COLO829 (cell line): Measurements from ENCODE around the gene OLFML2A.
"Not testable (repeated sequence)": the region's sequence is repeated elsewhere in the genome, so short reads cannot be mapped to it uniquely, and the experiment has no call there.

Experiments used
- DNase-seq: peaks from one replicate; pipeline ENCODE4 v3.0.0; 2012; ENCODE audit warnings: low spot score

The OLFML2A gene

DNA sequence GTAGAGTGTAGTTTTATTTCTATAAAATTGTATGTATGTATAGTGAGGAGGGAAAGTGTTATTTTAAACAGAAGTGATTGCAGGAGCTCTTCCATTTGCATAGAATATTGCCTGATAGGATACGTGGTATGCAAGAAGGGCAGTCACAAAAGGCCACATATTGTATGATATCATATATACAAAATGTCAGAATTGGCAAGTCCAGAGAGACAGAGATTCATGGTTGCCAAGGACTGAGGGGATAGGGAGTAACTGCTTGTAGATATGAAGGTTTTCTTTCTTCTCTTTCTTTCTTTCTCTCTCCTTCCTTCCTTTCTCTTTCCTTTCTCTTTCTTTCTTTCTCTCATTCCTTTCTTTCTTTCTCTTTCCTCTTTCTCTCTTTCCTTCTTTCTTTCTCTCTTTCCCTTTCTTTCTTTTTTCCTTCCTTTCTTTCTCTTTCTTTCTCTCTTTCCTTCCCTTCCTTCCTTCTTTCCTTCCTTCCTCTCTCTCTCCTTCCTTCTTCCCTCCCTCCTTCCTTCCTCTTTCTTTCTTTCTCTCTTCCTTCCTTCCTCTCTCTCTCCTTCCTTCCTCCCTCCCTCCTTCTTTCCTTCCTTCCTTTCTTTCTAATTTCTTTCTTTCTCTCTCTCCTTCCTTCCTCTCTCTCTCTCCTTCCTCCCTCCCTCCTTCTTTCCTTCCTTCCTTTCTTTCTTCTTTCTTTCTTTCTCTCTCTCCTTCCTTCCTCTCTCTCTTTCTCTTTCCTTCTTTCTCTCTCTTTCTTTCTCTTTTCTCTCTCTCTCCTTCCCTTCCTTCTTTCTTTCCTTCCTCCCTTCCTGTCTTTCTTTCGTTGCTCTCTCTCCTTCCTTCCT, 51.8 kb downstream of the OLFML2A start:
- no peak for DNase-seq

DNA sequence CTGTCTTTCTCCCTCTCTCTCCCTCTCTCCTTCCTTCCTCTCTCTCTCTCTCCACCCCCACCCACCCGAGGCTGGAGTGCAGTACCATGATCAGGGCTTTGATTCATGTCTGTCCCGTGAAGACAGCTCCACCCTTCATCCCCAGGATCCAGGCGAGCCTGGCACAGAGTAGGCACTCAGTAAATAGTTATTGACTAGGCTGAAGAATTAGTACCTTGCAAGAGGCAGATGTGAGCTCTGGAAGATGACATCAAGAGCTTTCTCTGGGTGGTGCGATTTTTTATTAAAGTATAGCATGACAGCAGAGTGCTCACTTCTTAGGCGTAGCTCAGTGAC, 52.4 kb downstream of the OLFML2A start:
- DNase-seq = no peak

- DNase-seq = no peak
These were observed 53.7 kb downstream of the OLFML2A start for GRCh38 chr9:124830593-124830992.

GRCh38 chr9:124831642-124832364, 54.9 kb downstream of the OLFML2A start:
- no peak for DNase-seq

DNA sequence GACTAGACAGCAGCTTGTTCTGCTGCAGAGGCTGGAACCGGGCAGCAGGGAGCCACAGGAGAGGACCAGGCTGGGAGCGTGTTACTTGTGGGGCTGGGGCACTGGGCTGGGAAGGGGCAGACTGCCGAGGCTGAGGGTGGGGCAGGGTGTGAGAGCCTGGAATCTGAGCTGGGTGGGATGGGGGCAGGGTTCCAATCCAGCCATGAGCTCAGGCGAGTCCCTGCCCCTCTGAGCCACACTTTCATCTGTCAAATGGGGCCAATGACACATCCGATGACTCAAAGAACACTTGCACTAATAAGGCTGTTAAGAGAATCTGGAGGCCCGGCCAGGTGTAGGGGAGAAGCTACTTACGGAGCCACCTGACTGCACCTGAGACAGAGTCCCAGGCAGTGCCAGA, 57.7 kb downstream of the OLFML2A start:
- DNase-seq = no peak

GRCh38 chr9:124835026-124835557, 58.2 kb downstream of the OLFML2A start:
- DNase-seq = peak; percentile 98

GRCh38 chr9:124838132-124838531, 61.2 kb downstream of the OLFML2A start:
- DNase-seq = not testable (repeated sequence)

DNA sequence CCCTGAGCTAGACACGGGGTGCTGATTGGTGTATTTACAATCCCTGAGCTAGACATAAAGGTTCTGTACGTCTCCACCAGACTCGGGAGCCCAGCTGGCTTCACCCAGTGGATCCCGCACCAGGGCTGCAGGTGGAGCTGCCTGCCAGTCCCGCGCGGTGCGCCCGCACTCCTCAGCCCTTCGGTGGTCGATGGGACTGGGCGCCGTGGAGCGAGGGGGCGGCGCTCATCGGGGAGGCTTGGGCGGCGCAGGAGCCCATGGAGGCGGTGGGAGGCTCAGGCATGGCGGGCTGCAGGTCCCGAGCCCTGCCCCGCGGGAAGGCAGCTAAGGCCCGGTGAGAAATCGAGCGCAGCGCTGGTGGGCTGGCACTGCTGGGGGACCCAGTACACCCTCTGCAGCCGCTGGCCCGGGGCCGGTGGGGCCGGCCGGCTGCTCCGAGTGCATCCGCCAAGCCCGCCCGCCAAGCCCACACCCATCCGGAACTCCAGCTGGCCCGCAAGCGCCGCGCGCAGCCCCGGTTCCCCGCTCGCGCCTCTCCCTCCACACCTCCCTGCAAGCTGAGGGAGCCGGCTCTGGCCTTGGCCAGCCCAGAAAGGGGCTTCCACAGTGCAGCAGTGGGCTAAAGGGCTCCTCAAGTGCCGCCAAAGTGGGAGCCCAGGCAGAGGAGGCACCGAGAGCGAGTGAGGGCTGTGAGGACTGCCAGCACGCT, 61.8 kb downstream of the OLFML2A start:
- not testable (repeated sequence) for DNase-seq

DNA sequence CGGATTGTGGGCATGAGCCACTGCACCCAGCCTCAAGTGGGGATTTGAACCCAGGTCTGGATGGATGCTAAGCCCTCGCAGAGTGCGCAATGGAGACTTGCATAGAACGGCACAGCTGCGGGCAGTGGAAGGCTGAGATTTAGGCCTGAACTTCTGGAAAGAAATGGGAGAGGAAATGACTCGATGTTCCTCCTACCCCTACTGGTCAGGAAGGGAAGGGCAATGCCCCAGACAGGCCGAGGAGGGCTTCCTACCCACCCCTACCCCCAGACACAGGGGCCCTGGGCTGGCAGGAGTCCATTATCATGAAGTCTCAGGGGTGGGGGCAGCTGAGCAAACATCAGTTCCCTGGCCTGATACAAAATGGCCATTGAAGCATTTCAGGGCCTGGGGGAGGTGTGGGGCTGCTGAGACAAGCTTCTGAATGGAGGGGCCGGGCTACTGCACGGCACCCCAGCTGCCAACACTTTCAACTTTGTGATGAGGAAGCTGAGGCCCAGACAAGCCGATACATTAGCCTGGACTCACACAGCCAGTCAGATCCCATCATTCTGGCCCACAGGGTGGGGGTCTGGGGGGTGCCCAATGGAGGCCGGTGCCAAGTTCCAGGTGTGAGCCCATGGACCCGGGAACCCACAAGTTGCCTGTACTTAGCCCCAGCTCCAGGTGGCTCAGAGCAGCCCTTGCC, 62.8 kb downstream of the OLFML2A start:
- no peak for DNase-seq

DNA sequence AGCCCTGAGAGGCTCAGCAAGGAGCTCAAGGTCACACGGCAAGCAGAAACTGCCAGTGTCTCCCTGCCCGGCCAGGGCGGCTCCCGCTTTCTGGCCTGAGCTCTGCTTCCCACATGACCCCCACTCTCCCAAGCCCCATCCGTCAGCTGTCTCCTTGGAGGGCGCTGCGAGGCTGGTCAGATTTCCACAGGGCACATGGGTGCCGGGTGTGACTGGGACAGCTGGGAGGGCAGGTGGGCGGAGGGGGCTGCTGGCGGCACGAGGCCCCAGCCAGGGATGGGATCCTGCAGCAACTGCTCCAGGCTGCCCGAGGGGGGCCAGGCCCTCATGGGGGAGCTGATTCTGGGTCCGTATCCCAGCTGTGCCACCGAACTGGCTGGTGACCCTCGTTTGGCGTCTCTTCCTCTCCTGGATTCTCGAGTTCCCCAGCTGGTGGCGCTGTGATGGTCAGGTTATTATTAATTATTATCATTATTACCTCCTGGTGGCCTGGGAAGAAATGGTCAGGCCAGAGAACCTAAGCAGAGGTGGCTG, 63.4 kb downstream of the OLFML2A start:
- no peak for DNase-seq

- DNase-seq = no peak
These were observed 64.3 kb downstream of the OLFML2A start for GRCh38 chr9:124841075-124841821.

- no peak for DNase-seq
These were observed 66.6 kb downstream of the OLFML2A start for GRCh38 chr9:124843456-124844034.

- DNase-seq = no peak
These were observed 67.4 kb downstream of the OLFML2A start for GRCh38 chr9:124844291-124844690.

- not testable (repeated sequence) for DNase-seq
These were observed 69.5 kb downstream of the OLFML2A start for GRCh38 chr9:124846467-124846866.

DNA sequence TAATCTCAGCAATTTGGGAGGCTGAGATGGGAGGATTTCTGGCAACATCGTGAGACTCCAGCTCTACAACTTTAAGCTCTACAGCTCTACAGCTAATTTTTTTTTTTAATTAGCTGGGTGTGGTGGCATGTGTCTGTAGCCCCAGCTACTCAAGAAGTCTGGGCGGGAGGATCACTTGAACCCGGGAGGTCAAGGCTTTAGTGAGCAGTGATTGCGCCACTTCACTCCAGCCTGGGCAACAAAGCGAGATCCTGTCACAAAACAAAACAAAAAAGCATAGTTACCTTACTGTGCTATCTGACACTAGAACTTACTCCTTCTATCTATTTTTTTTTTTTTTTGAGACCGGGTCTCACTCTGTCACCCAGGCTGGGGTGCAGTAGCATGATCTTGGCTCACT, 70.0 kb downstream of the OLFML2A start:
- no peak for DNase-seq

DNA sequence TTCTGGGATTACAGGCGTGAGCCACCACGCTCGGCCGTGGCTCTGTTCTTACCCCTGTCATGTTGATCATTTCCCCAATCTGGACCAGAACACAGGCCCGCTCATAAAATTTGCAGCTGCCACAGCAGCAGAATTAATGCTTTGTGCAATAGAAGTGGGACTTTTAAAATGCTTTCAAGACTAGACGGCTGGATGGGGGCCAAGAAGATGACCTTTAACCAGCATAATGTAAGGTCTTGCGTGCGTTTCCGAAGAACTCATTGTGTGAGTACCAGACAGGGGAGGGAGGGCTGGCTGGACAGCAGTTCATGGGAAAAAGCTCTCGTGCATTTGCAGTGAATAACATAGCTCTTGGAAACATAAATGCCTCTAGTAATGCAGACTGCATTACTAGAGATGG, 72.9 kb downstream of the OLFML2A start:
- DNase-seq = peak; percentile 97

GRCh38 chr9:124852121-124852828, 75.3 kb downstream of the OLFML2A start:
- no peak for DNase-seq

GRCh38 chr9:124852829-124853531, 76.0 kb downstream of the OLFML2A start, which contains the start of gene WDR38:
WDR38 (plus strand) TSS chr9:124853460; CDS start chr9:124853532, 72 bp downstream.
- DNase-seq = peak; percentile 90

- no peak for DNase-seq
These were observed 76.7 kb downstream of the OLFML2A start for GRCh38 chr9:124853605-124854143.
